H9 (cell line): ENCODE data around the gene KCNJ1. TPM values are rescaled to one million over a fixed set of nuclear protein-coding genes. Genes with fewer than 3 reads are reported as not detected.

Source experiments
- DNase-seq: peaks from one replicate; pipeline ENCODE4 v3.0.0-alpha.2; 2017
- H2AFZ ChIP-seq: one replicate; pipeline ENCODE4 v1.6.1; 2013; ENCODE audit warnings: mild to moderate bottlenecking, low read length, control low read depth, moderate library complexity
- H2AK5ac ChIP-seq: 2 replicates; pipeline ENCODE4 v1.6.1; 2013; ENCODE audit warnings: low read length, control low read depth, mixed read lengths; ENCODE audit not compliant: insufficient read length
- H2BK120ac ChIP-seq: one replicate; pipeline ENCODE4 v1.6.1; 2013; ENCODE audit warnings: low read depth, mild to moderate bottlenecking, low read length, control low read depth, inconsistent platforms; ENCODE audit not compliant: poor library complexity, severe bottlenecking
- H2BK12ac ChIP-seq: 2 replicates; pipeline ENCODE4 v1.6.1; 2013; ENCODE audit warnings: low read length, control low read depth, mixed read lengths, low read depth; ENCODE audit not compliant: insufficient read length
- H2BK15ac ChIP-seq: 2 replicates; pipeline ENCODE4 v1.6.1; 2013; ENCODE audit warnings: low read depth, low read length, control low read depth
- H2BK20ac ChIP-seq: one replicate; pipeline ENCODE4 v1.6.1; 2013; ENCODE audit warnings: low read depth, mild to moderate bottlenecking, low read length, control low read depth, inconsistent platforms; ENCODE audit not compliant: poor library complexity, severe bottlenecking
- H2BK5ac ChIP-seq: 2 replicates; pipeline ENCODE4 v1.6.1; 2013; ENCODE audit warnings: low read length, control low read depth, mixed read lengths; ENCODE audit not compliant: insufficient read length
- H3K14ac ChIP-seq: 2 replicates; pipeline ENCODE4 v1.6.1; 2013; ENCODE audit warnings: low read length, control low read depth; ENCODE audit not compliant: insufficient read depth
- H3K18ac ChIP-seq: 2 replicates; pipeline ENCODE4 v1.6.1; 2013; ENCODE audit warnings: low read depth, mild to moderate bottlenecking, mixed read lengths, low read length, control low read depth; ENCODE audit not compliant: insufficient read length
- H3K23ac ChIP-seq: 2 replicates; pipeline ENCODE4 v1.6.1; 2013; ENCODE audit warnings: low read length, control low read depth, mixed read lengths, low read depth; ENCODE audit not compliant: insufficient read length
- H3K23me2 ChIP-seq: 2 replicates; pipeline ENCODE4 v1.6.1; 2013; ENCODE audit warnings: low read depth, mild to moderate bottlenecking, mixed read lengths, low read length, control low read depth; ENCODE audit not compliant: insufficient read length, poor library complexity, severe bottlenecking
- H3K27ac ChIP-seq: 2 replicates; pipeline ENCODE4 v1.5.1; 2013; ENCODE audit warnings: low read length, control low read depth, mixed read lengths, low read depth; ENCODE audit not compliant: insufficient read length
- H3K27me3 ChIP-seq: 2 replicates; pipeline ENCODE4 v1.6.1; 2013; ENCODE audit warnings: low read length, control low read depth, inconsistent platforms; ENCODE audit not compliant: insufficient read depth
- H3K4ac ChIP-seq: 2 replicates; pipeline ENCODE4 v1.6.1; 2013; ENCODE audit warnings: low read depth, mild to moderate bottlenecking, control low read depth, inconsistent platforms, low read length, moderate library complexity
- H3K4me1 ChIP-seq: 2 replicates; pipeline ENCODE4 v1.6.1; 2013; ENCODE audit warnings: low read length, control low read depth, inconsistent platforms; ENCODE audit not compliant: insufficient read depth
- H3K4me2 ChIP-seq: 2 replicates; pipeline ENCODE4 v1.6.1; 2013; ENCODE audit warnings: low read length, control low read depth, mixed read lengths; ENCODE audit not compliant: insufficient read length, insufficient read depth
- H3K56ac ChIP-seq: 2 replicates; pipeline ENCODE4 v1.6.1; 2013; ENCODE audit warnings: low read depth, mild to moderate bottlenecking, mixed read lengths, low read length, control low read depth; ENCODE audit not compliant: insufficient read length
- H3K79me1 ChIP-seq: 2 replicates; pipeline ENCODE4 v1.6.1; 2013; ENCODE audit warnings: low read depth, mild to moderate bottlenecking, moderate library complexity, low read length, control low read depth, inconsistent platforms; ENCODE audit not compliant: insufficient read depth, poor library complexity, severe bottlenecking
- H3K79me2 ChIP-seq: 2 replicates; pipeline ENCODE4 v1.6.1; 2013; ENCODE audit warnings: low read length, control low read depth, inconsistent platforms; ENCODE audit not compliant: insufficient read depth
- H3K9ac ChIP-seq: 2 replicates; pipeline ENCODE4 v1.6.1; 2013; ENCODE audit warnings: low read length, control low read depth, mixed read lengths; ENCODE audit not compliant: insufficient read length; ENCODE audit errors: extremely low read depth
- H3K9me3 ChIP-seq: one replicate; pipeline ENCODE4 v1.6.1; 2013; ENCODE audit warnings: low read depth, low read length, inconsistent platforms; ENCODE audit not compliant: control insufficient read depth
- H3T11ph ChIP-seq: one replicate; pipeline ENCODE4 v1.6.1; 2013; ENCODE audit warnings: mild to moderate bottlenecking, low read length, control low read depth, inconsistent platforms
- H4K20me1 ChIP-seq: one replicate; pipeline ENCODE4 v1.6.1; 2013; ENCODE audit not compliant: control insufficient read depth, insufficient read length, insufficient read depth
- H4K5ac ChIP-seq: 2 replicates; pipeline ENCODE4 v1.6.1; 2013; ENCODE audit warnings: low read depth, mild to moderate bottlenecking, mixed read lengths, low read length, control low read depth; ENCODE audit not compliant: insufficient read length
- H4K8ac ChIP-seq: replicated peaks from 2 replicates; pipeline ENCODE4 v1.6.1; 2013; ENCODE audit warnings: low read length, control low read depth, mixed read lengths, low read depth; ENCODE audit not compliant: insufficient read length
- H4K91ac ChIP-seq: 2 replicates; pipeline ENCODE4 v1.6.1; 2013; ENCODE audit warnings: low read depth, mild to moderate bottlenecking, moderate library complexity, mixed read lengths, low read length, control low read depth; ENCODE audit not compliant: insufficient read length
- H3K27ac Mint-ChIP-seq, 3 experiments: 2 replicates in 2 of 3; 3 replicates in 1 of 3; pipeline ENCODE4 v1.8.0; 2020 to 2021; ENCODE audit warnings: mixed read lengths in 3 of 3, mild to moderate bottlenecking in 1 of 3, moderate library complexity in 1 of 3
- H3K27me3 Mint-ChIP-seq: 2 replicates; pipeline ENCODE4 v1.8.0; 2021; ENCODE audit warnings: low read depth, mild to moderate bottlenecking, moderate library complexity, mixed read lengths
- H3K36me3 Mint-ChIP-seq, 3 experiments: 2 replicates in 2 of 3; 3 replicates in 1 of 3; pipeline ENCODE4 v1.8.0; 2020 to 2021; ENCODE audit warnings: low read depth in 3 of 3, mixed read lengths in 3 of 3; ENCODE audit not compliant: insufficient read depth in 1 of 3
- H3K4me1 Mint-ChIP-seq, 2 experiments: 2 replicates each; pipeline ENCODE4 v1.8.0; 2020; ENCODE audit warnings: mixed read lengths in 2 of 2
- H3K4me3 Mint-ChIP-seq, 2 experiments: 2 replicates in 1 of 2; 3 replicates in 1 of 2; pipeline ENCODE4 v1.8.0; 2020 to 2021; ENCODE audit warnings: mild to moderate bottlenecking in 2 of 2, mixed read lengths in 2 of 2, moderate library complexity in 1 of 2
- H3K9me3 Mint-ChIP-seq, 2 experiments: 2 replicates in 1 of 2; 3 replicates in 1 of 2; pipeline ENCODE4 v1.8.0; 2020; ENCODE audit warnings: mild to moderate bottlenecking in 2 of 2, mixed read lengths in 2 of 2, moderate library complexity in 1 of 2
- CTCF ChIP-seq: fragments of 200-600 bp; sonication (generic); conservative IDR thresholded peaks from 3 replicates; pipeline ENCODE4 v1.8.0; 2021; ENCODE audit warnings: antibody characterized with exemption, mild to moderate bottlenecking
- WGBS: extraction: QIAGEN DNeasy Blood & Tissue Kit; methylation state at CpG from one replicate; pipeline ENCODE4 v1.1.7; 2013; ENCODE audit warnings: missing lambda C conversion rate, low lambda C conversion rate, mixed read lengths; ENCODE audit not compliant: insufficient read length; ENCODE audit errors: extremely low coverage; 5-methylcytosine and 5-hydroxymethylcytosine counted together
- total RNA-seq: library from RNA; stranded (reverse); gene quantifications from 2 replicates; pipeline ENCODE4 v1.2.1, GENCODE V29; 2021

KCNJ1 gene
- total RNA-seq, 1 experiment from 2014 or later: not detected

GRCh38 chr11:128865490-128865889 lies 1.6 kb downstream of the KCNJ1 start:
- H3K79me2 ChIP-seq: no peaks in the 10 kb centered on the region
- no peak overlapping the region for H4K8ac ChIP-seq
- no peaks in the 10 kb centered on the region for H3K79me1 ChIP-seq
- no peak overlapping the region for H3K27ac ChIP-seq
- Mint-ChIP-seq H3K27ac (no peak overlapping the region), H3K4me3 (no peak overlapping the region), H3K27me3 (peaks cover 7% of the 10 kb centered on the region), H3K36me3 (no peaks in the 10 kb centered on the region), H3K4me1 (peaks cover 24% of the 10 kb centered on the region in 2 experiments), H3K9me3 (no peaks in the 10 kb centered on the region; a peak in 1 of 5 replicates)
- H2BK5ac ChIP-seq: no peak overlapping the region
- H3K23me2 ChIP-seq: no peaks in the 10 kb centered on the region
- H2AFZ ChIP-seq: no peak overlapping the region
- no peak overlapping the region for H4K91ac ChIP-seq
- no peak overlapping the region for H3K4ac ChIP-seq
- H2BK15ac ChIP-seq: no peak overlapping the region
- no peaks in the 10 kb centered on the region for H3K27me3 ChIP-seq
- no peak overlapping the region for H3K14ac ChIP-seq
- no peak for TF ChIP-seq CTCF
- no peak for DNase-seq
- no peak overlapping the region for H2BK120ac ChIP-seq
- no peak overlapping the region for H4K5ac ChIP-seq
- H2BK12ac ChIP-seq: no peak overlapping the region
- no peak overlapping the region for H3K23ac ChIP-seq
- H2AK5ac ChIP-seq: no peak overlapping the region
- no peaks in the 10 kb centered on the region for H3K9me3 ChIP-seq
- no peak overlapping the region for H2BK20ac ChIP-seq
- H4K20me1 ChIP-seq: no peaks in the 10 kb centered on the region
- no peak overlapping the region for H3K18ac ChIP-seq
- H3K9ac ChIP-seq: no peak overlapping the region
- H3T11ph ChIP-seq: no peak overlapping the region
- WGBS: no CpG with 5 or more reads among the region's 1 CpG
- H3K4me2 ChIP-seq: no peak overlapping the region
- no peak overlapping the region for H3K56ac ChIP-seq
- peaks cover under 1% of the 10 kb centered on the region; the same call in 1 of the 2 replicates for H3K4me1 ChIP-seq
